HepG2 (cell line): ENCODE measurements around the gene MICB. TPM values are rescaled to one million over a fixed set of nuclear protein-coding genes. Genes with fewer than 3 reads are reported as not detected.

Experiments used
- FOXP1 ChIP-seq, 2 experiments: fragments of 450-650 bp in 1 of 2; IDR thresholded peaks; 2 replicates each; pipeline ENCODE4 v1.6.1; 2017 to 2018; ENCODE audit warnings: antibody characterized with exemption in 1 of 2
- HNRNPK ChIP-seq: fragments of 200-400 bp; formaldehyde crosslinking; IDR thresholded peaks from 2 replicates; pipeline ENCODE4 v1.6.1; 2018; ENCODE audit warnings: low read length, low read depth, moderate library complexity, mild to moderate bottlenecking; ENCODE audit not compliant: poor library complexity, severe bottlenecking
- IRF1 ChIP-seq: sonication (generic); formaldehyde crosslinking; IDR thresholded peaks from 2 replicates; pipeline ENCODE4 v1.4.0; 2020; ENCODE audit warnings: low read depth, mild to moderate bottlenecking, missing genetic modification reagents
- RXRB ChIP-seq: IDR thresholded peaks from 2 replicates; pipeline ENCODE4 v1.6.1; 2016; ENCODE audit warnings: borderline replicate concordance, missing genetic modification reagents, missing compliant biosample characterization
- SATB2 ChIP-seq: sonication (generic); formaldehyde crosslinking; IDR thresholded peaks from 2 replicates; pipeline ENCODE4 v1.5.0; 2020; ENCODE audit warnings: missing genetic modification reagents
- SKI ChIP-seq: fragments of 450-650 bp; IDR thresholded peaks from one replicate; pipeline ENCODE4 v1.6.1; 2018; ENCODE audit warnings: mild to moderate bottlenecking; ENCODE audit not compliant: partially characterized antibody
- SNAPC4 ChIP-seq: sonication (generic); formaldehyde crosslinking; IDR thresholded peaks from 2 replicates; pipeline ENCODE4 v1.4.0; 2020; ENCODE audit warnings: mild to moderate bottlenecking, missing genetic modification reagents
- TBX2 ChIP-seq: sonication (generic); formaldehyde crosslinking; IDR thresholded peaks from 2 replicates; pipeline ENCODE4 v1.5.0; 2020; ENCODE audit warnings: missing genetic modification reagents, mild to moderate bottlenecking, borderline replicate concordance
- THRA ChIP-seq: sonication (generic); formaldehyde crosslinking; IDR thresholded peaks from 2 replicates; pipeline ENCODE4 v1.4.0; 2020; ENCODE audit warnings: missing genetic modification reagents, borderline replicate concordance
- ZBTB40 ChIP-seq, 2 experiments: fragments of 450-650 bp in 1 of 2; sonication (generic) in 1 of 2; formaldehyde crosslinking in 1 of 2; IDR thresholded peaks; 2 replicates each; pipeline versions ENCODE4 v1.6.1 to v1.8.0; 2016 to 2022; ENCODE audit warnings: antibody characterized with exemption in 1 of 2, mild to moderate bottlenecking in 1 of 2, missing genetic modification reagents in 1 of 2
- ZNF30 ChIP-seq: sonication (generic); formaldehyde crosslinking; IDR thresholded peaks from 2 replicates; pipeline ENCODE4 v1.5.0; 2020; ENCODE audit warnings: mild to moderate bottlenecking, missing genetic modification reagents
- ZNF674 ChIP-seq: sonication (generic); formaldehyde crosslinking; IDR thresholded peaks from 2 replicates; pipeline ENCODE4 v1.5.0; 2020; ENCODE audit warnings: low read depth, mild to moderate bottlenecking, missing genetic modification reagents
- polyA plus RNA-seq, 8 experiments: library from polyadenylated mRNA; depleted of rRNA in 3 of 8; stranded (reverse) in 7 of 8; unstranded in 1 of 8; fragments of >200 nt; fragmentation: Illumina TruSeq in 4 of 8; extraction: Trizol in 4 of 8; gene quantifications; 2 replicates each; pipeline versions ENCODE4 v1.2.1 to v1.2.3, GENCODE V29; 2011 to 2016; ENCODE audit warnings: low read depth in 4 of 8, missing spikeins in 1 of 8, mixed read lengths in 1 of 8; ENCODE audit not compliant: insufficient read depth in 1 of 8
- total RNA-seq, 5 experiments: library from RNA; depleted of rRNA; stranded (reverse); fragments of >200 nt; fragmentation: Illumina TruSeq; extraction: Trizol; gene quantifications; 2 replicates each; pipeline ENCODE4 v1.2.3, GENCODE V29; 2016; ENCODE audit warnings: low read depth in 1 of 5

MICB gene
- total and polyA plus RNA-seq, 2 of the 13 experiments (the other 11 are each of a cell fraction or from before 2014, with no cell fraction given) = 12.5 to 12.8 TPM

GRCh38 chr6:31528821-31529328, 30.9 kb downstream of the MICB start, which contains the start of gene MCCD1 (continued):
- TF ChIP-seq ZBTB40 (IDR thresholded peaks at IDR 0.05) (no peak), ZBTB40 (CRISPR knock-in tag; IDR thresholded peaks at IDR 0.05) (no peak), SKI (no peak), RXRB (CRISPR knock-in tag) (no peak), HNRNPK (peak; percentile 71), IRF1 (CRISPR knock-in tag) (no peak), FOXP1 (IDR thresholded peaks at IDR 0.05) (no peak), FOXP1 (CRISPR knock-in tag; IDR thresholded peaks at IDR 0.05) (no peak), THRA (CRISPR knock-in tag) (no peak), SNAPC4 (CRISPR knock-in tag) (no peak), SATB2 (no peak), TBX2 (no peak), ZNF674 (no peak), ZNF30 (CRISPR knock-in tag) (no peak)
